BJ (cell line): ENCODE results near the gene SBF2. TPM values are rescaled to one million over a fixed set of nuclear protein-coding genes. Genes with fewer than 3 reads are reported as not detected.
"Not testable (repeated sequence)": the region's sequence is repeated elsewhere in the genome, so short reads cannot be mapped to it uniquely, and the experiment has no call there.

Experiments used
- CTCF ChIA-PET: fragments of 350-600 bp; formaldehyde crosslinking; extraction: SDS; loops from one replicate; lab custom pipeline; 2021; ENCODE audit warnings: antibody characterized with exemption, inconsistent platforms; lab: Yijun Ruan, JAX
- POLR2A ChIA-PET: fragments of 300-600 bp; sonication (Branson Sonifier 250); formaldehyde crosslinking; extraction: SDS; loops from one replicate; lab custom pipeline; 2021; ENCODE audit warnings: antibody characterized with exemption; lab: Charles Lee
- DNase-seq: peaks from one replicate; pipeline ENCODE4 v3.0.0-alpha.2; 2011; ENCODE audit warnings: low read depth
- H3K27me3 ChIP-seq: 2 replicates; pipeline ENCODE4 v1.6.0; 2011; ENCODE audit warnings: low read length; ENCODE audit not compliant: control insufficient read depth, insufficient read depth
- H3K36me3 ChIP-seq: 2 replicates; pipeline ENCODE4 v1.5.1; 2011; ENCODE audit warnings: low read length; ENCODE audit not compliant: control insufficient read depth, insufficient read depth
- H3K4me3 ChIP-seq: 2 replicates; pipeline ENCODE4 v1.5.1; 2011; ENCODE audit warnings: low read depth, mild to moderate bottlenecking, control low read depth, low read length
- CTCF ChIP-seq: IDR thresholded peaks from 2 replicates; pipeline ENCODE4 v1.5.1; 2011; ENCODE audit warnings: low read depth, mild to moderate bottlenecking, control low read depth, inconsistent platforms, low read length, moderate library complexity; ENCODE audit not compliant: insufficient read depth
- polyA plus RNA-seq: library from polyadenylated mRNA; depleted of rRNA; stranded (reverse); fragments of >200 nt; gene quantifications from 2 replicates; pipeline ENCODE4 v1.2.3, GENCODE V29; 2011

The SBF2 gene
- polyA plus RNA-seq, 1 experiment = 33.8 TPM

- CTCF ChIA-PET = no interaction called here
- Histone ChIP-seq H3K27me3 (no peaks in the 10 kb centered on the region), H3K36me3 (no peaks in the 10 kb centered on the region), H3K4me3 (no peak overlapping the region)
- no peak for DNase-seq
- POLR2A ChIA-PET = no interaction called here
- TF ChIP-seq CTCF = no peak
Measured at GRCh38 chr11:10042699-10043098, 251.3 kb downstream of the SBF2 start.

- CTCF ChIA-PET = no interaction called here
- POLR2A ChIA-PET = no interaction called here
- no peak for DNase-seq
- no peaks in the 10 kb centered on the region for H3K36me3 ChIP-seq
- no peak for TF ChIP-seq CTCF
- H3K4me3 ChIP-seq = no peak overlapping the region
- H3K27me3 ChIP-seq = no peaks in the 10 kb centered on the region
Measured at GRCh38 chr11:10041748-10042446, 252.1 kb downstream of the SBF2 start.

GRCh38 chr11:10041332-10041731, 252.7 kb downstream of the SBF2 start:
- DNase-seq = no peak
- Histone ChIP-seq H3K4me3 (no peak overlapping the region), H3K27me3 (no peaks in the 10 kb centered on the region), H3K36me3 (no peaks in the 10 kb centered on the region)
- TF ChIP-seq CTCF = no peak
- CTCF ChIA-PET = no interaction called here
- POLR2A ChIA-PET = no interaction called here

- CTCF ChIA-PET = no interaction called here
- Histone ChIP-seq H3K36me3 (no peaks in the 10 kb centered on the region), H3K27me3 (no peaks in the 10 kb centered on the region), H3K4me3 (no peak overlapping the region)
- DNase-seq = no peak
- POLR2A ChIA-PET = no interaction called here
- no peak for TF ChIP-seq CTCF
Measured at GRCh38 chr11:10038521-10039302, 255.3 kb downstream of the SBF2 start.

- DNase-seq, POLR2A ChIA-PET, CTCF ChIA-PET, H3K4me3 ChIP-seq, H3K36me3 ChIP-seq, H3K27me3 ChIP-seq: not testable (repeated sequence)
Measured at GRCh38 chr11:10035932-10036331, 258.1 kb downstream of the SBF2 start.
